ENCODE data around the gene ABCC4. TPM values are rescaled to one million over a fixed set of nuclear protein-coding genes. Genes with fewer than 3 reads are reported as not detected.

ABCC4 gene
- total and polyA plus RNA-seq, 9 of the 15 experiments (the other 6 are each of a cell fraction or from before 2014, with no cell fraction given), result 9.4 to 46.1 (median 25.4) TPM

DNA sequence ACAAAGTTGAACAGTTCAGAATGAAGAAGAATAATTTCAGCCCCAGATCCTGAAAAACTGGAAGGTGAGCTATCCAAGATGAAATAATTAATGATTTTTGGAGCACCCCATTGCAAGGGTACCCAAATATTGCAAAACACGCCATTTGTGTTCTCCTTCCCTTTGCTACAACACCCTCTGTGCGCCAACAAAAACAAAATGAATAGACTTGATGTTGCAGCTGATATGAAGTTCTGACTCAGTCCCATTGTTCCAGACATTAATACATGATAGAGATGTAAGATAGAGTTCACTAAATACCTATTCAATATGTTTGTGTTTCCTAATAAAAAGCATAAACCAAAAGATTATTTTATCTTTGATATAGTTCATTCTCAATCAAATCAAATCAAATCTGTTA, 301.4 kb downstream of the ABCC4 start (continued):
- TF ChIP-seq, protein P1, sequence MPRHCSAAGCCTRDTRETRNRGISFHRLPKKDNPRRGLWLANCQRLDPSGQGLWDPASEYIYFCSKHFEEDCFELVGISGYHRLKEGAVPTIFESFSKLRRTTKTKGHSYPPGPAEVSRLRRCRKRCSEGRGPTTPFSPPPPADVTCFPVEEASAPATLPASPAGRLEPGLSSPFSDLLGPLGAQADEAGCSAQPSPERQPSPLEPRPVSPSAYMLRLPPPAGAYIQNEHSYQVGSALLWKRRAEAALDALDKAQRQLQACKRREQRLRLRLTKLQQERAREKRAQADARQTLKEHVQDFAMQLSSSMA (CRISPR knock-in tag; IDR thresholded peaks at IDR 0.05), result no peak
- TF ChIP-seq ZNF583 (CRISPR knock-in tag; IDR thresholded peaks at IDR 0.05), result no peak
- TF ChIP-seq CBFA2T2 (conservative IDR thresholded peaks at IDR 0.05), result no peak
- TF ChIP-seq, protein P2, sequence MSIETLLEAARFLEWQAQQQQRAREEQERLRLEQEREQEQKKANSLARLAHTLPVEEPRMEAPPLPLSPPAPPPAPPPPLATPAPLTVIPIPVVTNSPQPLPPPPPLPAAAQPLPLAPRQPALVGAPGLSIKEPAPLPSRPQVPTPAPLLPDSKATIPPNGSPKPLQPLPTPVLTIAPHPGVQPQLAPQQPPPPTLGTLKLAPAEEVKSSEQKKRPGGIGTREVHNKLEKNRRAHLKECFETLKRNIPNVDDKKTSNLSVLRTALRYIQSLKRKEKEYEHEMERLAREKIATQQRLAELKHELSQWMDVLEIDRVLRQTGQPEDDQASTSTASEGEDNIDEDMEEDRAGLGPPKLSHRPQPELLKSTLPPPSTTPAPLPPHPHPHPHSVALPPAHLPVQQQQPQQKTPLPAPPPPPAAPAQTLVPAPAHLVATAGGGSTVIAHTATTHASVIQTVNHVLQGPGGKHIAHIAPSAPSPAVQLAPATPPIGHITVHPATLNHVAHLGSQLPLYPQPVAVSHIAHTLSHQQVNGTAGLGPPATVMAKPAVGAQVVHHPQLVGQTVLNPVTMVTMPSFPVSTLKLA (conservative IDR thresholded peaks at IDR 0.05), result no peak
- no peak for TF ChIP-seq ZNF764 (CRISPR knock-in tag; IDR thresholded peaks at IDR 0.05; ENCODE audit: low read depth)
- TF ChIP-seq MED1 (CRISPR knock-in tag; IDR thresholded peaks at IDR 0.05; ENCODE audit: borderline replicate concordance), result no peak
- TF ChIP-seq, protein P3, sequence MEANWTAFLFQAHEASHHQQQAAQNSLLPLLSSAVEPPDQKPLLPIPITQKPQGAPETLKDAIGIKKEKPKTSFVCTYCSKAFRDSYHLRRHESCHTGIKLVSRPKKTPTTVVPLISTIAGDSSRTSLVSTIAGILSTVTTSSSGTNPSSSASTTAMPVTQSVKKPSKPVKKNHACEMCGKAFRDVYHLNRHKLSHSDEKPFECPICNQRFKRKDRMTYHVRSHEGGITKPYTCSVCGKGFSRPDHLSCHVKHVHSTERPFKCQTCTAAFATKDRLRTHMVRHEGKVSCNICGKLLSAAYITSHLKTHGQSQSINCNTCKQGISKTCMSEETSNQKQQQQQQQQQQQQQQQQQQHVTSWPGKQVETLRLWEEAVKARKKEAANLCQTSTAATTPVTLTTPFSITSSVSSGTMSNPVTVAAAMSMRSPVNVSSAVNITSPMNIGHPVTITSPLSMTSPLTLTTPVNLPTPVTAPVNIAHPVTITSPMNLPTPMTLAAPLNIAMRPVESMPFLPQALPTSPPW (CRISPR knock-in tag; IDR thresholded peaks at IDR 0.05), result no peak
- no peak for TF ChIP-seq KDM2B (CRISPR knock-in tag; IDR thresholded peaks at IDR 0.05)
- no peak for TF ChIP-seq HCFC1 (IDR thresholded peaks at IDR 0.05; ENCODE audit: low read depth, low read length)
- TF ChIP-seq KLF16 (IDR thresholded peaks at IDR 0.05), result no peak

Data from K562 (cell line).